SK-N-SH treated with all-trans-retinoic acid at 6 μM for 48 hours (cell line): ENCODE data around the gene SLC6A20.

Experiments used
- ARNTL ChIP-seq: fragments of 450-650 bp; formaldehyde crosslinking; IDR thresholded peaks from 2 replicates; pipeline ENCODE4 v1.5.0; 2020; ENCODE audit warnings: low read depth, mild to moderate bottlenecking, moderate library complexity, borderline replicate concordance
- BACH2 ChIP-seq: fragments of 250-450 bp; sonication (Bioruptor Pico); IDR thresholded peaks from 2 replicates; pipeline ENCODE4 v1.9.0; 2021; ENCODE audit warnings: mild to moderate bottlenecking, borderline replicate concordance
- CREB5 ChIP-seq: fragments of 250-450 bp; sonication (Bioruptor Pico); IDR thresholded peaks from 2 replicates; pipeline ENCODE4 v1.5.1; 2020; ENCODE audit warnings: low read depth, mild to moderate bottlenecking, moderate library complexity
- CSDC2 ChIP-seq: fragments of 250-450 bp; sonication (Bioruptor Pico); IDR thresholded peaks from 2 replicates; pipeline ENCODE4 v1.5.0; 2020; ENCODE audit warnings: mild to moderate bottlenecking, moderate library complexity
- OSR1 ChIP-seq: fragments of 250-450 bp; sonication (Bioruptor Pico); IDR thresholded peaks from 2 replicates; pipeline ENCODE4 v1.8.0; 2022; ENCODE audit warnings: moderate library complexity, mild to moderate bottlenecking, inconsistent platforms
- PATZ1 ChIP-seq: fragments of 250-450 bp; sonication (Bioruptor Pico); IDR thresholded peaks from 2 replicates; pipeline ENCODE4 v1.8.0; 2020; ENCODE audit warnings: mild to moderate bottlenecking, moderate library complexity, borderline replicate concordance
- PPARA ChIP-seq: fragments of 250-450 bp; sonication (Bioruptor Pico); IDR thresholded peaks from 2 replicates; pipeline ENCODE4 v1.5.0; 2020; ENCODE audit warnings: mild to moderate bottlenecking, borderline replicate concordance
- RARB ChIP-seq: fragments of 250-450 bp; sonication (Bioruptor Pico); IDR thresholded peaks from 2 replicates; pipeline ENCODE4 v1.8.0; 2021; ENCODE audit warnings: mild to moderate bottlenecking, moderate library complexity
- SNAI2 ChIP-seq: fragments of 250-450 bp; sonication (Bioruptor Pico); IDR thresholded peaks from 2 replicates; pipeline ENCODE4 v1.5.0; 2020; ENCODE audit warnings: mild to moderate bottlenecking, moderate library complexity
- ZC3H10 ChIP-seq: fragments of 250-450 bp; sonication (Bioruptor Pico); IDR thresholded peaks from 2 replicates; pipeline ENCODE4 v1.5.1; 2021; ENCODE audit warnings: mild to moderate bottlenecking, moderate library complexity
- ZFP30 ChIP-seq: fragments of 450-650 bp; formaldehyde crosslinking; IDR thresholded peaks from 2 replicates; pipeline ENCODE4 v1.5.0; 2022; ENCODE audit warnings: mild to moderate bottlenecking, moderate library complexity
- ZNF70 ChIP-seq: fragments of 450-650 bp; formaldehyde crosslinking; IDR thresholded peaks from 2 replicates; pipeline ENCODE4 v1.5.0; 2020; ENCODE audit warnings: mild to moderate bottlenecking, moderate library complexity
- ZNF8 ChIP-seq: fragments of 450-650 bp; formaldehyde crosslinking; IDR thresholded peaks from 2 replicates; pipeline ENCODE4 v1.5.0; 2020; ENCODE audit warnings: mild to moderate bottlenecking, moderate library complexity
- TF ChIP-seq, protein P1 (sequence below): fragments of 250-450 bp; sonication (Bioruptor Pico); IDR thresholded peaks from 2 replicates; pipeline ENCODE4 v1.5.0; 2020; ENCODE audit warnings: mild to moderate bottlenecking, moderate library complexity

DNA sequence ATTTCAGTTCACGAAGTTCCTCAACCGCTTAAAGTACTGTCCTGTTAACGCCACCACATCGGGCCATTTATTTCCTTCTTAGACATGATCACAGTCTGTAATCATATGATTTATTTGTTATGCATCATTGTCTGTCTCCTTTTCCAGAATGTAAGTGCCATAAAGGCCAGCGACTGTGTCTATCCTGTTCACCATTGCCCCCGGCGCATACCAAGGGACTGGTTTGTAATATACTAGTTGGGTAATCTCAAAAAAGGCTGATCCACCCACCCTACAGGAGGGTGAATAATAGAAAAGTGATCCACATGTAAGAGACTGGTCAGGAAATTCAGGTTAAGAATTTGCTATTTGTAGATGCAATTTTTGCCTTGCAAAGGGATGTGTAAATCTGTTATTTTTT is 41.9 kb downstream of the SLC6A20 start:
- TF ChIP-seq, protein P1, sequence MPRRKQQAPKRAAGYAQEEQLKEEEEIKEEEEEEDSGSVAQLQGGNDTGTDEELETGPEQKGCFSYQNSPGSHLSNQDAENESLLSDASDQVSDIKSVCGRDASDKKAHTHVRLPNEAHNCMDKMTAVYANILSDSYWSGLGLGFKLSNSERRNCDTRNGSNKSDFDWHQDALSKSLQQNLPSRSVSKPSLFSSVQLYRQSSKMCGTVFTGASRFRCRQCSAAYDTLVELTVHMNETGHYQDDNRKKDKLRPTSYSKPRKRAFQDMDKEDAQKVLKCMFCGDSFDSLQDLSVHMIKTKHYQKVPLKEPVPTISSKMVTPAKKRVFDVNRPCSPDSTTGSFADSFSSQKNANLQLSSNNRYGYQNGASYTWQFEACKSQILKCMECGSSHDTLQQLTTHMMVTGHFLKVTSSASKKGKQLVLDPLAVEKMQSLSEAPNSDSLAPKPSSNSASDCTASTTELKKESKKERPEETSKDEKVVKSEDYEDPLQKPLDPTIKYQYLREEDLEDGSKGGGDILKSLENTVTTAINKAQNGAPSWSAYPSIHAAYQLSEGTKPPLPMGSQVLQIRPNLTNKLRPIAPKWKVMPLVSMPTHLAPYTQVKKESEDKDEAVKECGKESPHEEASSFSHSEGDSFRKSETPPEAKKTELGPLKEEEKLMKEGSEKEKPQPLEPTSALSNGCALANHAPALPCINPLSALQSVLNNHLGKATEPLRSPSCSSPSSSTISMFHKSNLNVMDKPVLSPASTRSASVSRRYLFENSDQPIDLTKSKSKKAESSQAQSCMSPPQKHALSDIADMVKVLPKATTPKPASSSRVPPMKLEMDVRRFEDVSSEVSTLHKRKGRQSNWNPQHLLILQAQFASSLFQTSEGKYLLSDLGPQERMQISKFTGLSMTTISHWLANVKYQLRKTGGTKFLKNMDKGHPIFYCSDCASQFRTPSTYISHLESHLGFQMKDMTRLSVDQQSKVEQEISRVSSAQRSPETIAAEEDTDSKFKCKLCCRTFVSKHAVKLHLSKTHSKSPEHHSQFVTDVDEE = no peak
- TF ChIP-seq BACH2 (CRISPR knock-in tag) (no peak), ZNF70 (CRISPR knock-in tag) (no peak), PPARA (CRISPR knock-in tag) (no peak), RARB (no peak), OSR1 (CRISPR knock-in tag) (no peak), ZC3H10 (CRISPR knock-in tag) (no peak), SNAI2 (CRISPR knock-in tag) (no peak), ZNF8 (CRISPR knock-in tag) (no peak), PATZ1 (CRISPR knock-in tag) (no peak), CSDC2 (CRISPR knock-in tag) (no peak), CREB5 (CRISPR knock-in tag) (no peak), ZFP30 (no peak), ARNTL (CRISPR knock-in tag) (no peak)
